Activated CD8-positive, alpha-beta T cell treated with anti-CD3 and anti-CD28 coated beads for 36 hours (primary cell): ENCODE data around the gene PKNOX1. TPM values are rescaled to one million over a fixed set of nuclear protein-coding genes. Genes with fewer than 3 reads are reported as not detected.

ENCODE experiments used
- ATAC-seq: fragments of 200-7000 bp; cut with Tn5 transposase; one replicate; pipeline ENCODE4 v1.10.0; 2021; ENCODE audit warnings: mild to moderate bottlenecking, moderate library complexity
- CTCF ChIA-PET: fragments of 350-600 bp; sonication (Branson Sonifier 250); formaldehyde crosslinking; loops from one replicate; lab custom pipeline; 2021; ENCODE audit warnings: antibody characterized with exemption; lab: Charles Lee
- POLR2A ChIA-PET: fragments of 350-600 bp; sonication (Branson Sonifier 250); formaldehyde crosslinking; loops from one replicate; lab custom pipeline; 2021; ENCODE audit warnings: antibody characterized with exemption; lab: Charles Lee
- DNase-seq: peaks from one replicate; pipeline ENCODE4 v3.0.0-alpha.2; 2020
- H3K27ac Mint-ChIP-seq: one replicate; pipeline ENCODE4 v1.8.0; 2021; ENCODE audit warnings: mild to moderate bottlenecking, mixed read lengths
- H3K27me3 Mint-ChIP-seq: one replicate; pipeline ENCODE4 v1.8.0; 2021; ENCODE audit warnings: mixed read lengths
- H3K36me3 Mint-ChIP-seq: one replicate; pipeline ENCODE4 v1.8.0; 2021; ENCODE audit warnings: low read depth, mixed read lengths
- H3K4me1 Mint-ChIP-seq: one replicate; pipeline ENCODE4 v1.8.0; 2021; ENCODE audit warnings: low read depth, mixed read lengths
- H3K4me3 Mint-ChIP-seq: one replicate; pipeline ENCODE4 v1.8.0; 2021; ENCODE audit warnings: mild to moderate bottlenecking, moderate library complexity, mixed read lengths
- H3K9me3 Mint-ChIP-seq: one replicate; pipeline ENCODE4 v1.8.0; 2021; ENCODE audit warnings: mixed read lengths
- intact Hi-C: fragments of 100-400 bp; cut with micrococcal nuclease; formaldehyde crosslinking; loops from one replicate; pipeline ENCODE4 v1.10.0; 2022
- total RNA-seq, 2 experiments: library from RNA; stranded (reverse); gene quantifications; one replicate each; pipeline ENCODE4 v1.2.3, GENCODE V29; 2021
- TF ChIP-seq, protein P1 (sequence below): fragments of 200-600 bp; IDR thresholded peaks from one replicate; pipeline ENCODE4 v1.8.0; 2022; ENCODE audit warnings: antibody characterized with exemption, mild to moderate bottlenecking

PKNOX1 gene
- total RNA-seq, 2 experiments from 2014 or later, result 12.6 to 14.1 TPM

DNA sequence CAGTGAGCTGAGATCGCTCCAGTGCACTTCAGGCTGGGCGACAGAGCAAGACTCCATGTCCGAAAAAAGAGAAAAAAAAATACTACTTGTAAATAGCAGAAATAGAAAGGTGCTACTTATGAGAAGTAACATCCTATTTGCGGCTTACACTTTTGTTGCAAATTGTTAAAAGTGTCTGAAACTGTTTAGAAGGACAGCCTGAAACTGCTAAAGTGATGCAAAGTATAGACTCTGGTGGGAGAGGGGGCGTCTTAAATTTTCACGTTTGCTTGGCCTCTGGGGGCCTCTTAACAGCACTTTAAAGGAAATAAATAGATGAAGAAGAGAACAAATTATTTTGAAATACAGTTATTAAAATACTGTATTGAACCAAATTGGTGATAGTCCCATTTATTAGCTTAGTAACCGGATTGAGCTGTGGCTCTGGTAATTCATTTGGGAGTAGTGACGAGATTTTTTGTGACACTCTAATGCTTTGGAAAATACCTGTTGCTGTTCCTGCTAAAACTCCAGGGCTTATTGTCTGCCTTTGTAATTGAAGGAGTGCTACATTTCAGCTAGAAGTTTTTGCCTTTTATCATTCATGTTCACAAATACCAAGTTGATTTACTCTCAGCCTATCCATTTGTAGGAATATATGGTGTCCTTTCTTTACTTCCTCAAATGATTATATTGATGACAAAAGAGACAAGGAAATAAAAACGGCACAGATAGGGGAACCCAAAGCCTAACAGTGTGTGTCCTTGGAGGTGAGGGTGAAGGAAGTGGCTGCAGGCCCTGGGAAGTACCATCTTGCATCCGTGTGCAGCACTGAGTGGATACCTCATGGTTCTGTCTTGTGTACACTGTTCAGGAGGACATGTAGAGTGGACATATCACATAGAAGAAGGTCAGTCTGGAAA lies 6.2 kb downstream of the PKNOX1 start:
- no peak overlapping the region for H3K27ac Mint-ChIP-seq
- TF ChIP-seq, protein P1, sequence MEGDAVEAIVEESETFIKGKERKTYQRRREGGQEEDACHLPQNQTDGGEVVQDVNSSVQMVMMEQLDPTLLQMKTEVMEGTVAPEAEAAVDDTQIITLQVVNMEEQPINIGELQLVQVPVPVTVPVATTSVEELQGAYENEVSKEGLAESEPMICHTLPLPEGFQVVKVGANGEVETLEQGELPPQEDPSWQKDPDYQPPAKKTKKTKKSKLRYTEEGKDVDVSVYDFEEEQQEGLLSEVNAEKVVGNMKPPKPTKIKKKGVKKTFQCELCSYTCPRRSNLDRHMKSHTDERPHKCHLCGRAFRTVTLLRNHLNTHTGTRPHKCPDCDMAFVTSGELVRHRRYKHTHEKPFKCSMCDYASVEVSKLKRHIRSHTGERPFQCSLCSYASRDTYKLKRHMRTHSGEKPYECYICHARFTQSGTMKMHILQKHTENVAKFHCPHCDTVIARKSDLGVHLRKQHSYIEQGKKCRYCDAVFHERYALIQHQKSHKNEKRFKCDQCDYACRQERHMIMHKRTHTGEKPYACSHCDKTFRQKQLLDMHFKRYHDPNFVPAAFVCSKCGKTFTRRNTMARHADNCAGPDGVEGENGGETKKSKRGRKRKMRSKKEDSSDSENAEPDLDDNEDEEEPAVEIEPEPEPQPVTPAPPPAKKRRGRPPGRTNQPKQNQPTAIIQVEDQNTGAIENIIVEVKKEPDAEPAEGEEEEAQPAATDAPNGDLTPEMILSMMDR, result no peak
- no peaks in the 10 kb centered on the region for H3K9me3 Mint-ChIP-seq
- no peaks in the 10 kb centered on the region for H3K27me3 Mint-ChIP-seq
- H3K4me1 Mint-ChIP-seq, result peaks cover 49% of the 10 kb centered on the region
- CTCF ChIA-PET, result no interaction called here
- H3K4me3 Mint-ChIP-seq, result no peak overlapping the region
- ATAC-seq, result no peak
- intact Hi-C loops, result no loop called here
- POLR2A ChIA-PET, result no interaction called here
- no peak for DNase-seq
- H3K36me3 Mint-ChIP-seq, result peaks cover 25% of the 10 kb centered on the region

- no peaks in the 10 kb centered on the region for H3K9me3 Mint-ChIP-seq
- ATAC-seq (no peak), DNase-seq (no peak)
- no peak overlapping the region for H3K4me3 Mint-ChIP-seq
- intact Hi-C loops, result no loop called here
- no peaks in the 10 kb centered on the region for H3K27me3 Mint-ChIP-seq
- POLR2A ChIA-PET, result no interaction called here
- H3K27ac Mint-ChIP-seq, result no peak overlapping the region
- H3K36me3 Mint-ChIP-seq, result peaks cover 25% of the 10 kb centered on the region
- CTCF ChIA-PET, result no interaction called here
- H3K4me1 Mint-ChIP-seq, result peaks cover 46% of the 10 kb centered on the region
- TF ChIP-seq, protein P1, result no peak
Measured at GRCh38 chr21:42981214-42981523, 6.8 kb downstream of the PKNOX1 start.

DNA sequence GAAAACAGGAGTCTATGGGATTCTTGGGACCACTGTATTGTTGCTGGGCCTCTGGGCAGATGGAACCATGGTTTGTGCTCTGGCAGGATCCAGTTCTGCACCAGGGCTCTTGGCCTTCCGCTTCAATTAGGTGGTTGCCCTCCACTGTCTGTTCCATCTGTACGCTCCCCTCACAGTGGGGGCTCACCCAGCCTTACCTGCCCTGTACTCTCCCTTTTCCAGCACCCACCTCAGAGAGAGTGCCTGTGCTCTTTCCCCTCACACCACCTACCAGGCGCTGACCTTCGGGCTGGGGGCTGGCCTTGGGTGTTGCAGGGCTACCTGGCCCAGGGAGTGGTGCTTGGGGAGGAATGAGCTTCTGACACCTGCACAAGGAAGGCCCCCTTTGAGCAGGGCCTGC lies 7.5 kb downstream of the PKNOX1 start:
- Mint-ChIP-seq H3K36me3 (peaks cover 18% of the 10 kb centered on the region), H3K4me3 (no peak overlapping the region), H3K9me3 (no peaks in the 10 kb centered on the region), H3K4me1 (peaks cover 45% of the 10 kb centered on the region), H3K27me3 (no peaks in the 10 kb centered on the region), H3K27ac (no peak overlapping the region)
- ChIA-PET POLR2A (no interaction called here), CTCF (no interaction called here)
- DNase-seq, result no peak
- intact Hi-C loops, result no loop called here
- no peak for ATAC-seq
- TF ChIP-seq, protein P1, result no peak

- TF ChIP-seq, protein P1, result no peak
- Mint-ChIP-seq H3K4me1 (peaks cover 34% of the 10 kb centered on the region), H3K27me3 (no peaks in the 10 kb centered on the region), H3K9me3 (no peaks in the 10 kb centered on the region), H3K4me3 (no peak overlapping the region), H3K36me3 (peaks cover 13% of the 10 kb centered on the region), H3K27ac (peak overlapping the region; percentile 83)
- DNase-seq (peak; percentile 34), ATAC-seq (peak; percentile 88)
- CTCF ChIA-PET, result no interaction called here
- POLR2A ChIA-PET, result no interaction called here
- intact Hi-C loops, result no loop called here
Measured at GRCh38 chr21:42983103-42983502, 8.7 kb downstream of the PKNOX1 start.

DNA sequence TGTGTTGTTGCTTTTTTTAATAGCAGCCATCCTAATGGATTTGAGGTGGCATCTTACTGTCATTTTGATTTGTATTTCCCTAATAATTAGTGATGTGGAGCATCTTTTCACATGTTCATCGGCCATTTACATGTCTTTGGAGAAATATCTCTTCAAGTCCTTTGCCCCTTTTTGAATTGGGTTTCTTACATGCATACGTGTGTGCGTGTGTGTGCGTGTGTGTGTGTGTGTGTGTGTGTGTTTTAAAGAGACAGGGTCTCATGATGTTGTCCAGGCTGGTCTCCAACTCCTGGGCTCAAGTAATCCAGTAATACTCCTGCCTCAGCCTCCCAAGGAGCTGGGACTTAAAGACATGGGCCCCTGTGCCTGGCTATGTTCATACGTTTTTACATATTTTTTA lies 9.5 kb downstream of the PKNOX1 start:
- CTCF ChIA-PET, result no interaction called here
- Mint-ChIP-seq H3K27ac (no peak overlapping the region), H3K9me3 (no peaks in the 10 kb centered on the region), H3K4me3 (no peak overlapping the region), H3K36me3 (peaks cover 10% of the 10 kb centered on the region), H3K27me3 (no peaks in the 10 kb centered on the region), H3K4me1 (peaks cover 34% of the 10 kb centered on the region)
- ATAC-seq, result no peak
- TF ChIP-seq, protein P1, result no peak
- no peak for DNase-seq
- intact Hi-C loops, result no loop called here
- POLR2A ChIA-PET, result no interaction called here
